Smooth muscle cell (in vitro differentiated cells): ENCODE data around the gene NR5A1. TPM values are rescaled to one million over a fixed set of nuclear protein-coding genes. Genes with fewer than 3 reads are reported as not detected.

ENCODE experiments used
- DNase-seq: peaks from one replicate; lab custom pipeline; 2025; ENCODE audit not compliant: unreplicated experiment; lab: John Stamatoyannopoulos, UW
- H2AFZ ChIP-seq: fragments of 200-600 bp; sonication (generic); 2 replicates; pipeline ENCODE4 v1.6.0; 2016; ENCODE audit warnings: antibody characterized with exemption, low read depth, mild to moderate bottlenecking
- H3F3A ChIP-seq: fragments of 200-600 bp; sonication (generic); 2 replicates; pipeline ENCODE4 v1.6.0; 2017; ENCODE audit warnings: antibody characterized with exemption, low read depth
- H3K27ac ChIP-seq: fragments of 200-600 bp; sonication (generic); 2 replicates; pipeline ENCODE4 v1.5.1; 2016; ENCODE audit warnings: low read depth, mild to moderate bottlenecking
- H3K27me3 ChIP-seq: fragments of 200-600 bp; sonication (generic); 2 replicates; pipeline ENCODE4 v1.6.1; 2016; ENCODE audit warnings: low read depth, mild to moderate bottlenecking
- H3K36me3 ChIP-seq: fragments of 200-600 bp; sonication (generic); 2 replicates; pipeline ENCODE4 v1.5.1; 2016; ENCODE audit warnings: low read depth
- H3K4me1 ChIP-seq: fragments of 200-600 bp; sonication (generic); 2 replicates; pipeline ENCODE4 v1.5.1; 2016; ENCODE audit warnings: low read depth
- H3K4me2 ChIP-seq: fragments of 200-600 bp; sonication (generic); 2 replicates; pipeline ENCODE4 v1.6.0; 2016; ENCODE audit warnings: mild to moderate bottlenecking
- H3K4me3 ChIP-seq: fragments of 200-600 bp; sonication (generic); 2 replicates; pipeline ENCODE4 v1.5.1; 2016; ENCODE audit warnings: mild to moderate bottlenecking
- H3K79me2 ChIP-seq: fragments of 200-600 bp; sonication (generic); 2 replicates; pipeline ENCODE4 v1.6.0; 2016; ENCODE audit warnings: low read depth, mild to moderate bottlenecking
- H3K9ac ChIP-seq: fragments of 200-600 bp; sonication (generic); 2 replicates; pipeline ENCODE4 v1.6.0; 2016; ENCODE audit warnings: low read depth
- H3K9me3 ChIP-seq: fragments of 200-600 bp; sonication (generic); replicated peaks from 2 replicates; pipeline ENCODE4 v1.5.1; 2016; ENCODE audit warnings: low read depth
- H4K20me1 ChIP-seq: fragments of 200-600 bp; sonication (generic); 2 replicates; pipeline ENCODE4 v1.6.0; 2016; ENCODE audit warnings: low read depth
- WGBS: methylation state at CpG from one replicate; pipeline ENCODE4 v1.1.7; 2016; ENCODE audit warnings: low lambda C conversion rate; 5-methylcytosine and 5-hydroxymethylcytosine counted together
- polyA plus RNA-seq: library from polyadenylated mRNA; unstranded; fragments of >200 nt; fragmentation: Nextera tagmentation; extraction: Ambion mirVana; gene quantifications from 2 replicates; pipeline ENCODE4 v1.2.1, GENCODE V29; 2016
- total RNA-seq: library from RNA; depleted of rRNA; stranded (reverse); fragments of >200 nt; gene quantifications from 2 replicates; pipeline ENCODE4 v1.2.3, GENCODE V29; 2014
- TF ChIP-seq, protein P1 (sequence below): fragments of 200-600 bp; sonication (generic); IDR thresholded peaks from 2 replicates; pipeline ENCODE4 v1.5.1; 2017; ENCODE audit warnings: borderline replicate concordance, mild to moderate bottlenecking, antibody characterized with exemption; ENCODE audit not compliant: insufficient read depth, poor library complexity, severe bottlenecking

NR5A1 gene
- total and polyA plus RNA-seq, 2 experiments from 2014 or later, result not detected

DNA sequence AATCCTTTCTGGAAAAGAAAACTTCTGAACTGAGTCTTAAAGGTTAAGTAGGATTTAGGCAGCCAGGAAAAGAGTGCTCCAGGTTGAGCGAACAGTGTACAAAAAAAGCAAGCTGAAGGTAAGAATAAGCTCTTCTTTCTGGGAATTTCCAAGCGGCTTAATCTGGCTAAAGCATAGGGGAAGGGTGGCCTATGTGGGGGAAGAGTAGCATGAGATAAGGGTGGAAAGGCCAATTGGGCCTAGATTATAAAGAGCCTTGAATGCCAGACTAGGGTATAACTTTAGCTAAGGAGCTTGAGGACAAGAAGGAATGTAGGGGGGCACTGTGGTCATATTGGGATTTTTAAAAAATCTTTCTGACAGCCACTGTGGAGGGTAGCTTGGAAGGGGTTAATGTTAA is 37.3 kb upstream of the NR5A1 start:
- TF ChIP-seq, protein P1, sequence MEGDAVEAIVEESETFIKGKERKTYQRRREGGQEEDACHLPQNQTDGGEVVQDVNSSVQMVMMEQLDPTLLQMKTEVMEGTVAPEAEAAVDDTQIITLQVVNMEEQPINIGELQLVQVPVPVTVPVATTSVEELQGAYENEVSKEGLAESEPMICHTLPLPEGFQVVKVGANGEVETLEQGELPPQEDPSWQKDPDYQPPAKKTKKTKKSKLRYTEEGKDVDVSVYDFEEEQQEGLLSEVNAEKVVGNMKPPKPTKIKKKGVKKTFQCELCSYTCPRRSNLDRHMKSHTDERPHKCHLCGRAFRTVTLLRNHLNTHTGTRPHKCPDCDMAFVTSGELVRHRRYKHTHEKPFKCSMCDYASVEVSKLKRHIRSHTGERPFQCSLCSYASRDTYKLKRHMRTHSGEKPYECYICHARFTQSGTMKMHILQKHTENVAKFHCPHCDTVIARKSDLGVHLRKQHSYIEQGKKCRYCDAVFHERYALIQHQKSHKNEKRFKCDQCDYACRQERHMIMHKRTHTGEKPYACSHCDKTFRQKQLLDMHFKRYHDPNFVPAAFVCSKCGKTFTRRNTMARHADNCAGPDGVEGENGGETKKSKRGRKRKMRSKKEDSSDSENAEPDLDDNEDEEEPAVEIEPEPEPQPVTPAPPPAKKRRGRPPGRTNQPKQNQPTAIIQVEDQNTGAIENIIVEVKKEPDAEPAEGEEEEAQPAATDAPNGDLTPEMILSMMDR, result no peak
- H3F3A ChIP-seq, result no peaks in the 10 kb centered on the region
- H3K27ac ChIP-seq, result no peak overlapping the region
- no peak for DNase-seq
- H4K20me1 ChIP-seq, result no peaks in the 10 kb centered on the region
- WGBS, result 91% methylated on average over 2 of the region's 2 CpGs
- H3K4me1 ChIP-seq, result no peaks in the 10 kb centered on the region
- H2AFZ ChIP-seq, result no peak overlapping the region
- no peaks in the 10 kb centered on the region for H3K27me3 ChIP-seq
- H3K9ac ChIP-seq, result no peak overlapping the region
- H3K9me3 ChIP-seq, result no peaks in the 10 kb centered on the region
- no peaks in the 10 kb centered on the region for H3K36me3 ChIP-seq
- no peaks in the 10 kb centered on the region for H3K79me2 ChIP-seq
- H3K4me2 ChIP-seq, result no peak overlapping the region
- no peak overlapping the region for H3K4me3 ChIP-seq

DNA sequence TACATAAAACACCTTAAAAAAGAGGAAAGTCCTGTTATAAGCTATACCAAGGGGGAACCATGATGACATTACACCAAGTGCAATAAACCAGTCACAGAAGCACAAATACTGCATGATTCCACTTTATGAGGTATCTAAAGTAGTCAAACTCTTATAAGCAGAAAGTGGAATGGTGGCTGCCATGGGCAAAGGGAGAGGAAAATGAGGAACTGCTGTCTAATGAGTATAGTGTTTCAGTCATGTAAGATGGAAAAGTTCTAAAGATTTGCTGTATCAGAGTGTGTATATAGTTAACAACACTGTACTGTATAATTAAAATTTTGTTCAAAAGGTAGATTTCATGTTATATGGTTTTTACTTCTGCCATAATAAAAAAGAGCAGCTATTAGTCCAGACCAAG is 34.6 kb upstream of the NR5A1 start:
- H3K4me2 ChIP-seq, result no peak overlapping the region
- no peak overlapping the region for H2AFZ ChIP-seq
- no peak for DNase-seq
- no peak overlapping the region for H3K4me3 ChIP-seq
- no peak overlapping the region for H3K9ac ChIP-seq
- H3K9me3 ChIP-seq, result no peaks in the 10 kb centered on the region
- H3K4me1 ChIP-seq, result no peaks in the 10 kb centered on the region
- H3K36me3 ChIP-seq, result no peaks in the 10 kb centered on the region
- H3K79me2 ChIP-seq, result no peaks in the 10 kb centered on the region
- no peak overlapping the region for H3K27ac ChIP-seq
- H3K27me3 ChIP-seq, result no peaks in the 10 kb centered on the region
- H3F3A ChIP-seq, result no peaks in the 10 kb centered on the region
- TF ChIP-seq, protein P1, result no peak
- no peaks in the 10 kb centered on the region for H4K20me1 ChIP-seq

DNA sequence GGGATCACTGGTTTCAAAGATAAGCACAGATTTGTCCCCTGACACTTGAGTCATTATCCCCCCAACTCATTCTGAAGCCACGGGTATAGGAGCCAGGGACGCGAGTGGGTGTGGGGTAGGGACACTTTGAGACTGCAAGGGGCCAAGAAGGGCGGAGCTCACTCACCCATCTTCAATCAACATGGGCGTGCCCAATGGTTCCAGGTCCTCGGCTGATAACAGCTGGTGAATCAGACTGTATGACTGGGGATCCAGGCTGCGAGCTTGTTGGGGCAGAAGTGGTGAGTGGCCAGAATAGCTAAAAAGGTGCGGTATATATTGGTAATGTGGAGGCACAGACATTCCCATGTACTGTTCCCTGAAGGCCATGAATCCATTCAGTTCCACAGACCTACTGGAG is 30.7 kb upstream of the NR5A1 start:
- Histone ChIP-seq H2AFZ (no peak overlapping the region), H3K27ac (no peak overlapping the region), H3K36me3 (no peaks in the 10 kb centered on the region), H4K20me1 (no peaks in the 10 kb centered on the region), H3K4me2 (no peak overlapping the region), H3K4me1 (no peaks in the 10 kb centered on the region), H3K9ac (no peak overlapping the region), H3K4me3 (no peak overlapping the region), H3K79me2 (no peaks in the 10 kb centered on the region), H3K9me3 (no peaks in the 10 kb centered on the region), H3F3A (no peaks in the 10 kb centered on the region), H3K27me3 (no peaks in the 10 kb centered on the region)
- 88% methylated on average over 8 of the region's 8 CpGs for WGBS
- DNase-seq, result no peak
- TF ChIP-seq, protein P1, result no peak

DNA sequence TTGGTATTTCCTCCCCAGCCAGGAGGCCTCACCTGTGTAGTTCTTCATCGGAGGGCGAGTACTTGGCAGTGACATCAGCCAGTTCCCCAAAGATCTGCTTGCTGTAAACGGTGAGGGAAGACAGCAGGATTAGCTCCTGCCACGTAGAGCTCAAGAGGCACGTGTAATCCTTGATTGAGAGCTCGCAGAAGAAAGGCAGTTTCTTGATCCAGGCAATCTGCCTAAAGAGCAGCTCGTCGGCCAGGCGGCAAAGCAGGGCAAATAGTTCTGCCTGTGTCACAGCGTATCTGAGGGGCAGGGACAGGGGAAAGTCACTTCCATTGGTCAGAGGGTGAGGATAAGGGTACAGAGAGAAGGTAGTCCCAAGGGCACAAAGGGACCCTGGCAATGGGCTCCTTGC is 28.6 kb upstream of the NR5A1 start:
- Histone ChIP-seq H4K20me1 (no peaks in the 10 kb centered on the region), H3K9ac (no peak overlapping the region), H3F3A (no peaks in the 10 kb centered on the region), H3K27me3 (no peaks in the 10 kb centered on the region), H2AFZ (no peak overlapping the region), H3K27ac (no peak overlapping the region), H3K4me2 (no peak overlapping the region), H3K79me2 (no peaks in the 10 kb centered on the region), H3K9me3 (no peaks in the 10 kb centered on the region), H3K36me3 (no peaks in the 10 kb centered on the region), H3K4me3 (no peak overlapping the region), H3K4me1 (no peaks in the 10 kb centered on the region)
- DNase-seq, result no peak
- WGBS, result 71% methylated on average over 10 of the region's 10 CpGs
- TF ChIP-seq, protein P1, result no peak
